H54 (cell line): ENCODE results near the gene FOS.
"Not testable (repeated sequence)": the region's sequence is repeated elsewhere in the genome, so short reads cannot be mapped to it uniquely, and the experiment has no call there.

Experiments
- DNase-seq: peaks from one replicate; pipeline ENCODE4 v3.0.0; 2011; ENCODE audit warnings: low spot score, mixed read lengths; ENCODE audit not compliant: insufficient read length
- FAIRE-seq: peaks from 3 replicates; lab custom pipeline; 2011; peaks lifted over from hg19 to GRCh38; lab: Jason Lieb, UNC
- POLR2A ChIP-seq: IDR thresholded peaks from 2 replicates; pipeline ENCODE4 v1.6.1; 2011; ENCODE audit warnings: low read depth, mild to moderate bottlenecking, low read length

The FOS gene

GRCh38 chr14:75299059-75299458 is 20.4 kb downstream of the FOS start:
- FAIRE-seq: no peak
- no peak for TF ChIP-seq POLR2A
- DNase-seq: no peak

GRCh38 chr14:75299576-75299975 is 20.9 kb downstream of the FOS start:
- no peak for TF ChIP-seq POLR2A
- DNase-seq (no peak), FAIRE-seq (no peak)

- DNase-seq: no peak
Observed at GRCh38 chr14:75301666-75302325, 23.2 kb downstream of the FOS start.

GRCh38 chr14:75303381-75303789 is 24.8 kb downstream of the FOS start:
- TF ChIP-seq POLR2A: no peak
- FAIRE-seq (peak; percentile 87), DNase-seq (no peak)

More at GRCh38 chr14:75301666-75302325, 23.2 kb downstream of the FOS start:
- FAIRE-seq: no peak
- no peak for TF ChIP-seq POLR2A

GRCh38 chr14:75306410-75306809 is 27.8 kb downstream of the FOS start:
- not testable (repeated sequence) for FAIRE-seq, DNase-seq

- DNase-seq (no peak), FAIRE-seq (no peak)
- TF ChIP-seq POLR2A: no peak
Observed at GRCh38 chr14:75306927-75307699, 28.5 kb downstream of the FOS start.

GRCh38 chr14:75307700-75308379 is 29.2 kb downstream of the FOS start:
- no peak for TF ChIP-seq POLR2A
- FAIRE-seq (peak; percentile 30), DNase-seq (no peak)

GRCh38 chr14:75308991-75309390 is 30.4 kb downstream of the FOS start:
- DNase-seq, FAIRE-seq: not testable (repeated sequence)

GRCh38 chr14:75309561-75309960 is 30.9 kb downstream of the FOS start:
- DNase-seq, FAIRE-seq: not testable (repeated sequence)

GRCh38 chr14:75310295-75311111 is 31.9 kb downstream of the FOS start:
- no peak for FAIRE-seq
- no peak for DNase-seq
- no peak for TF ChIP-seq POLR2A

GRCh38 chr14:75311356-75311755 is 32.7 kb downstream of the FOS start:
- DNase-seq: no peak
- TF ChIP-seq POLR2A: no peak
- no peak for FAIRE-seq

- FAIRE-seq (no peak), DNase-seq (no peak)
- no peak for TF ChIP-seq POLR2A
Observed at GRCh38 chr14:75312341-75312740, 33.7 kb downstream of the FOS start.

GRCh38 chr14:75313294-75313693 is 34.7 kb downstream of the FOS start:
- FAIRE-seq (no peak), DNase-seq (no peak)
- TF ChIP-seq POLR2A: no peak

- DNase-seq: no peak
- no peak for TF ChIP-seq POLR2A
- no peak for FAIRE-seq
Observed at GRCh38 chr14:75315144-75315543, 36.5 kb downstream of the FOS start.
